ENCODE results near the gene SLC35F5. TPM values are rescaled to one million over a fixed set of nuclear protein-coding genes. Genes with fewer than 3 reads are reported as not detected.

SLC35F5 gene
- total RNA-seq, 1 donor from 2014 or later, result 58.3 TPM

DNA sequence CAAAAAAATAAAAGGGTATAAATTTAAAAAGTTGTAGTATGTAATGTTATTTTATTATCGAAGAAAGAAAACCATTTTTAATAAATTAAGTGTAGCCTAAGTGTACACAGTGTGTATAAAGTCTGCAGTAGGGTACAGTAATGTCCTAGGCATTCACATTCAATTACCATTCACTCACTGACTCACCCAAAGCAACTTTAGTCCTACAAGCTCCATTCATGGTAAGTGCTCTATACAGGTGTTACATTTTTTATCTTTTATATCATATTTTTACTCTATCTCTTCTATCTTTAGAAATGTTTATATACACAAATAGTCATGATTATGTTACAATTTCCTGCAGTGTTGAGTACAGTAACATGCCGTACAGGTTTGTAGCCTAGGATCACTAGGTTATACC, 69.9 kb downstream of the SLC35F5 start:
- Mint-ChIP-seq H3K9me3 (no peaks in the 10 kb centered on the region), H3K27me3 (peaks cover 6% of the 10 kb centered on the region), H3K4me1 (ENCODE audit: unreplicated experiment) (no peaks in the 10 kb centered on the region), H3K36me3 (no peaks in the 10 kb centered on the region), H3K4me3 (no peak overlapping the region), H3K27ac (no peak overlapping the region)
- TF ChIP-seq, protein P1, sequence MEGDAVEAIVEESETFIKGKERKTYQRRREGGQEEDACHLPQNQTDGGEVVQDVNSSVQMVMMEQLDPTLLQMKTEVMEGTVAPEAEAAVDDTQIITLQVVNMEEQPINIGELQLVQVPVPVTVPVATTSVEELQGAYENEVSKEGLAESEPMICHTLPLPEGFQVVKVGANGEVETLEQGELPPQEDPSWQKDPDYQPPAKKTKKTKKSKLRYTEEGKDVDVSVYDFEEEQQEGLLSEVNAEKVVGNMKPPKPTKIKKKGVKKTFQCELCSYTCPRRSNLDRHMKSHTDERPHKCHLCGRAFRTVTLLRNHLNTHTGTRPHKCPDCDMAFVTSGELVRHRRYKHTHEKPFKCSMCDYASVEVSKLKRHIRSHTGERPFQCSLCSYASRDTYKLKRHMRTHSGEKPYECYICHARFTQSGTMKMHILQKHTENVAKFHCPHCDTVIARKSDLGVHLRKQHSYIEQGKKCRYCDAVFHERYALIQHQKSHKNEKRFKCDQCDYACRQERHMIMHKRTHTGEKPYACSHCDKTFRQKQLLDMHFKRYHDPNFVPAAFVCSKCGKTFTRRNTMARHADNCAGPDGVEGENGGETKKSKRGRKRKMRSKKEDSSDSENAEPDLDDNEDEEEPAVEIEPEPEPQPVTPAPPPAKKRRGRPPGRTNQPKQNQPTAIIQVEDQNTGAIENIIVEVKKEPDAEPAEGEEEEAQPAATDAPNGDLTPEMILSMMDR (conservative IDR thresholded peaks at IDR 0.05), result no peak
- DNase-seq (ENCODE audit: extremely low spot score, unreplicated experiment), result no peak

DNA sequence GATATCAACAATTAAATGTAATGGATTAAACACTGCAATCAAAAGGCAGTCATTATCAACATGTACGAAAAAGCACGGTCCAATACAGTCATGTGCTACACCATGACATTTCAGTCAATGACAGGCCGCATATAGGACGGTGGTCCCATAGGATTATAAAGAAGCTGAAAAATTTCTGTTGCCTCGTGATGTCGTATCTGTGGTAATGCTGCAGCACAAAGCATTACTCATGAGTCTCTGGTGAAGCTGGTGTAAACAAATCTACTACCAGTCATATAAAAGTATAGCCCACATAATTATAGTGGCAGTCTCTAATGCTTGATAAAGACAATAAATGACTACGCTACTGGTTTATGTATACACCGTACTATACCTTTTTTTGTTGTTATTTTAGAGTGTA, 71.0 kb downstream of the SLC35F5 start:
- TF ChIP-seq, protein P1 (conservative IDR thresholded peaks at IDR 0.05), result no peak
- no peak overlapping the region for H3K27ac Mint-ChIP-seq
- H3K36me3 Mint-ChIP-seq, result no peaks in the 10 kb centered on the region
- peaks cover 6% of the 10 kb centered on the region for H3K27me3 Mint-ChIP-seq
- no peak overlapping the region for H3K4me3 Mint-ChIP-seq
- H3K4me1 Mint-ChIP-seq (ENCODE audit: unreplicated experiment), result no peaks in the 10 kb centered on the region
- no peak for DNase-seq (ENCODE audit: extremely low spot score, unreplicated experiment)
- H3K9me3 Mint-ChIP-seq, result no peaks in the 10 kb centered on the region

DNA sequence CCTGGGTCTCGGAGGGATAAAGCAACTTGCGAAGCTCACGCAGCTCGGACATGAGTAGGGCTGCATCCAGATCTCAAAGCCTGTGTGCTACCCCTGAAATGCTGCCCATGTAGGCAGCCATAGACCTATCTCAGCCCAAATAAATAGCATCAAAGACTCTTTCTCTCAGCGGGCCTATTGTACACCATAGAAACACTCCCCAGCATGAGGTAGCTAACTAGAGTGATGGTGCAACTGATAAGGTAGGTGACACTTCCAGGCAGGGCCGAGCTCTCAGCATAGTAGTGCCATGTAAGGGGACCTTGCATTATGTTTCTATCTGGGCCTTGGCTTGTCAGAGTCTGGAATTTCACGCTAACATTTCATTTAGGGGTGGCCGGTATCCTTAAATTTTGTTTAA, 77.0 kb downstream of the SLC35F5 start:
- Mint-ChIP-seq H3K9me3 (no peaks in the 10 kb centered on the region), H3K27me3 (peaks cover 4% of the 10 kb centered on the region), H3K36me3 (no peaks in the 10 kb centered on the region), H3K4me1 (ENCODE audit: unreplicated experiment) (no peaks in the 10 kb centered on the region), H3K27ac (no peak overlapping the region), H3K4me3 (no peak overlapping the region)
- TF ChIP-seq, protein P1 (conservative IDR thresholded peaks at IDR 0.05), result no peak
- DNase-seq (ENCODE audit: extremely low spot score, unreplicated experiment), result no peak

DNA sequence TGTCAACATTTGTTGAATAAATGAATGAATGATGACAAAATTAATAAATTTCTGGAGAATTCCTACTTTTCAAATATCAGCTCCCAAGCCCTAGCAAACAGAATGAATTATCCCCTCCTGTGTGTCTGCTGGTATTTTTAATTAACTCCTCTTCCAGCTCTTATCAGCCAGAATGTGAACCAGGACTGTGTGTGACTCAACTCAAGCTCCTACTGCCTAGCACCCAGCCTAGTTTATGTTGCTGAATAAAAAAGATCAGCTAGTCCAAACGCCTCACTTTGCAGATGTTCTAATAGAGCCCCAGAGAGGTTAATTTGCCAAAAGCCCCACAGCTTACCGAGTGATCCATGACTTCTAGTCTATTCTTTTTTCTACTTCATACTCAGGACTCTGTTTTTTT, 79.1 kb downstream of the SLC35F5 start:
- TF ChIP-seq, protein P1 (conservative IDR thresholded peaks at IDR 0.05), result no peak
- no peaks in the 10 kb centered on the region for H3K9me3 Mint-ChIP-seq
- DNase-seq (ENCODE audit: extremely low spot score, unreplicated experiment), result no peak
- no peaks in the 10 kb centered on the region for H3K4me1 Mint-ChIP-seq (ENCODE audit: unreplicated experiment)
- no peaks in the 10 kb centered on the region for H3K36me3 Mint-ChIP-seq
- H3K27ac Mint-ChIP-seq, result no peak overlapping the region
- H3K27me3 Mint-ChIP-seq, result peaks cover 4% of the 10 kb centered on the region
- H3K4me3 Mint-ChIP-seq, result no peak overlapping the region

DNA sequence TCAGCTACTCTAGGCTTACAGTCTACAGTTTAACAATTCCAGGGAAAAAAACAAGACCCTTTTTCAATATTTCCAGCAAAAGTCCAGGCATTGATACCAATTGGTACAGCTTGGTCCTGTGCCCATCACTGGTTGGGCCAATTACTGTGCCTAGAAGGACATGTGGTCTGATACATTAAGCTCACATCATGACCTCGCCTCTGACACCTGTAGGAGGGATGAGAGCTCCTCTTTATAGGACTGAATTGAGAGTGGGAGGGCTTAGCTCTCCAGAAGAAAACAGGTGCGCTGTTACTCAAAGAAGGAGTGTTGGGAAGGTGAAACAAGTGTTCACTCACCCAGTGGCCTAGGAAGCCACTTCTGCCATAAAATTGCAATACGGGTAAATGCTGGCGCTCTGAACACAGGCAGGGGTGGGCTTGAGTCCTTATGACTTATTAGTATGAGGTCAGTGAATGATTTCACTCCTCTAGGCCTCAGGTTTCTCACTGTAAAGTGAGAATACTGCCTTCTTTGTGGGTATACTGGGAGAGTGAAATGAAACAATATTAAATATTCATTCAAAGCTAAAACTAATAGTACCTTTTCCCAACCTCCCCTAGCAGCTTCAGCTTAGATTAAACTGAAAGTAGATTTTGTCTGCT, 79.7 kb downstream of the SLC35F5 start:
- peaks cover 5% of the 10 kb centered on the region for H3K27me3 Mint-ChIP-seq
- TF ChIP-seq, protein P1 (conservative IDR thresholded peaks at IDR 0.05), result no peak
- H3K36me3 Mint-ChIP-seq, result no peaks in the 10 kb centered on the region
- H3K27ac Mint-ChIP-seq, result no peak overlapping the region
- no peak for DNase-seq (ENCODE audit: extremely low spot score, unreplicated experiment)
- H3K4me1 Mint-ChIP-seq (ENCODE audit: unreplicated experiment), result no peaks in the 10 kb centered on the region
- H3K9me3 Mint-ChIP-seq, result no peaks in the 10 kb centered on the region
- no peak overlapping the region for H3K4me3 Mint-ChIP-seq

DNA sequence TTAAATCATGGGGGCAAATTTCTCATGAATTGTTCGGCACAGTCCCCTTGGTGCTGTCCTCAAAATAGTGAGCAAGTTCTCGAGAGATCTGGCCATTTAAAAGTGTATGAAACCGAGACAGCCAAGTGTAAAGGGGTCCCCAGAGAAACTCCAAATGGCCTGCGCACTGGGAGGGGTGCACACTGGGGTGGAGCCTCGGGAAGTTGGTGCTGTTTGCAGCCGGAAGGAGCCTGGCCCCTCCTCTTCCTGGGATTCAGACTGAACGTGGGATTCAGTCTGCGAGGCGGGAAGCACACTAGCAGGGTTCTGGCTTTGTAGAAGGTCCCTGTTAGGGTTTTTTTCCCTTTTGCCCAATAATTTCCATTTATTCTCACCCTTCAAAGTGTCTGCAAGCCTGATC, 80.6 kb downstream of the SLC35F5 start:
- no peaks in the 10 kb centered on the region for H3K4me1 Mint-ChIP-seq (ENCODE audit: unreplicated experiment)
- TF ChIP-seq, protein P1 (conservative IDR thresholded peaks at IDR 0.05), result no peak
- H3K27me3 Mint-ChIP-seq, result peaks cover 7% of the 10 kb centered on the region
- no peak overlapping the region for H3K4me3 Mint-ChIP-seq
- no peak for DNase-seq (ENCODE audit: extremely low spot score, unreplicated experiment)
- no peak overlapping the region for H3K27ac Mint-ChIP-seq
- H3K9me3 Mint-ChIP-seq, result no peaks in the 10 kb centered on the region
- H3K36me3 Mint-ChIP-seq, result no peaks in the 10 kb centered on the region
